C4-2B (cell line): ENCODE results near the gene GTF3C5.

Experiments
- ZFX ChIP-seq: fragments of 450-650 bp; IDR thresholded peaks from 2 replicates; pipeline ENCODE4 v1.6.1; 2017
- TF ChIP-seq, protein P1 (sequence below): fragments of 450-650 bp; conservative IDR thresholded peaks from 2 replicates; pipeline ENCODE4 v1.5.1; 2017; ENCODE audit warnings: mild to moderate bottlenecking

DNA sequence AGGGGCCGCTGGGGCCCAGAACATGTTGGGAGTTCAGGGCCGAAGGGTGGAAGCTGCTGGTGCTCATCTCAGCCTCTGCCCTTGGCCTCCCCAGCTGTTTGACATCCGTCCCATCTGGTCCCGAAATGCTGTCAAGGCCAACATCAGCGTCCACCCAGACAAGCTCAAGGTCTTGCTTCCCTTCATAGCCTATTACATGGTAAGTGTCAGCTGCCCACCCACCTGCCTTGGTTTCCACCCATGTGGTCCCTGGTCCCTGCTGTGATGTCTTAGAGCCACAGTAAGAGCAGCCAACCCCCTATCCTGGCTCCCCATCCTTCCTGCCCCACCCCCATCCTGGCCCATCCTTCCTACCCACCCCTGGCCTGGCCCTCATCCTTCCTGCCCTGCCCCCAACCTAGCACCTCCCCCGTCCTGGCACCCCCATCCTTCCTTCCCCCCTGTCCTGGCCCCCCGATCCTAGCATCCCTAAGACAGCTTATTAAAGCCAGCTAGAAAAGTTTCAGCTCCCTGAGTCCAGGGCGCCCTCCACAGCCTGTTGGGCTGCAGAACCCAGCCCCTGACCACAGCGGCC, 21.3 kb downstream of the GTF3C5 start:
- TF ChIP-seq, protein P1, sequence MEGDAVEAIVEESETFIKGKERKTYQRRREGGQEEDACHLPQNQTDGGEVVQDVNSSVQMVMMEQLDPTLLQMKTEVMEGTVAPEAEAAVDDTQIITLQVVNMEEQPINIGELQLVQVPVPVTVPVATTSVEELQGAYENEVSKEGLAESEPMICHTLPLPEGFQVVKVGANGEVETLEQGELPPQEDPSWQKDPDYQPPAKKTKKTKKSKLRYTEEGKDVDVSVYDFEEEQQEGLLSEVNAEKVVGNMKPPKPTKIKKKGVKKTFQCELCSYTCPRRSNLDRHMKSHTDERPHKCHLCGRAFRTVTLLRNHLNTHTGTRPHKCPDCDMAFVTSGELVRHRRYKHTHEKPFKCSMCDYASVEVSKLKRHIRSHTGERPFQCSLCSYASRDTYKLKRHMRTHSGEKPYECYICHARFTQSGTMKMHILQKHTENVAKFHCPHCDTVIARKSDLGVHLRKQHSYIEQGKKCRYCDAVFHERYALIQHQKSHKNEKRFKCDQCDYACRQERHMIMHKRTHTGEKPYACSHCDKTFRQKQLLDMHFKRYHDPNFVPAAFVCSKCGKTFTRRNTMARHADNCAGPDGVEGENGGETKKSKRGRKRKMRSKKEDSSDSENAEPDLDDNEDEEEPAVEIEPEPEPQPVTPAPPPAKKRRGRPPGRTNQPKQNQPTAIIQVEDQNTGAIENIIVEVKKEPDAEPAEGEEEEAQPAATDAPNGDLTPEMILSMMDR, result no peak
- no peak for TF ChIP-seq ZFX
